DND-41 (cell line): ENCODE data around the gene FAM170B.

ENCODE experiments used
- EZH2 ChIP-seq: IDR thresholded peaks from 3 replicates; pipeline ENCODE4 v1.6.1; 2012; ENCODE audit warnings: borderline replicate concordance, low read depth, mild to moderate bottlenecking, moderate library complexity, low read length, inconsistent platforms; ENCODE audit not compliant: severe bottlenecking
- TF ChIP-seq, protein P1 (sequence below): IDR thresholded peaks from 2 replicates; pipeline ENCODE4 v1.5.1; 2012; ENCODE audit warnings: borderline replicate concordance, low read length, moderate library complexity, mild to moderate bottlenecking; ENCODE audit not compliant: poor library complexity, severe bottlenecking; ENCODE audit errors: extremely low read depth

- TF ChIP-seq, protein P1, sequence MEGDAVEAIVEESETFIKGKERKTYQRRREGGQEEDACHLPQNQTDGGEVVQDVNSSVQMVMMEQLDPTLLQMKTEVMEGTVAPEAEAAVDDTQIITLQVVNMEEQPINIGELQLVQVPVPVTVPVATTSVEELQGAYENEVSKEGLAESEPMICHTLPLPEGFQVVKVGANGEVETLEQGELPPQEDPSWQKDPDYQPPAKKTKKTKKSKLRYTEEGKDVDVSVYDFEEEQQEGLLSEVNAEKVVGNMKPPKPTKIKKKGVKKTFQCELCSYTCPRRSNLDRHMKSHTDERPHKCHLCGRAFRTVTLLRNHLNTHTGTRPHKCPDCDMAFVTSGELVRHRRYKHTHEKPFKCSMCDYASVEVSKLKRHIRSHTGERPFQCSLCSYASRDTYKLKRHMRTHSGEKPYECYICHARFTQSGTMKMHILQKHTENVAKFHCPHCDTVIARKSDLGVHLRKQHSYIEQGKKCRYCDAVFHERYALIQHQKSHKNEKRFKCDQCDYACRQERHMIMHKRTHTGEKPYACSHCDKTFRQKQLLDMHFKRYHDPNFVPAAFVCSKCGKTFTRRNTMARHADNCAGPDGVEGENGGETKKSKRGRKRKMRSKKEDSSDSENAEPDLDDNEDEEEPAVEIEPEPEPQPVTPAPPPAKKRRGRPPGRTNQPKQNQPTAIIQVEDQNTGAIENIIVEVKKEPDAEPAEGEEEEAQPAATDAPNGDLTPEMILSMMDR: no peak
- no peak for TF ChIP-seq EZH2
Observed at GRCh38 chr10:49131507-49132361, 2.1 kb downstream of the FAM170B start.
